ENCODE data around the gene CPS1.

GRCh38 chr2:210584834-210585233 lies 28.4 kb downstream of the CPS1 start:
- TF ChIP-seq CTCF (IDR thresholded peaks at IDR 0.05): no peak
- TF ChIP-seq ZNF512 (CRISPR knock-in tag; IDR thresholded peaks at IDR 0.05; ENCODE audit: borderline replicate concordance): no peak
- no peak for TF ChIP-seq GABPB1 (CRISPR knock-in tag; IDR thresholded peaks at IDR 0.05)
- TF ChIP-seq ATF3 (CRISPR knock-in tag; conservative IDR thresholded peaks at IDR 0.05): no peak
